GM12875 (cell line): Measurements from ENCODE around the gene BLID.

Source experiments
- H3K4me3 ChIP-seq: one replicate; pipeline ENCODE4 v1.5.1; 2011; ENCODE audit warnings: low read depth, low read length, control low read depth
- TF ChIP-seq, protein P1 (sequence below): IDR thresholded peaks from 2 replicates; pipeline ENCODE4 v1.5.1; 2011; ENCODE audit warnings: low read depth, mild to moderate bottlenecking, control low read depth, inconsistent platforms, low read length, moderate library complexity, borderline replicate concordance; ENCODE audit not compliant: insufficient read depth

BLID gene

GRCh38 chr11:122082205-122082604 lies 33.8 kb downstream of the BLID start:
- H3K4me3 ChIP-seq = no peak overlapping the region
- TF ChIP-seq, protein P1, sequence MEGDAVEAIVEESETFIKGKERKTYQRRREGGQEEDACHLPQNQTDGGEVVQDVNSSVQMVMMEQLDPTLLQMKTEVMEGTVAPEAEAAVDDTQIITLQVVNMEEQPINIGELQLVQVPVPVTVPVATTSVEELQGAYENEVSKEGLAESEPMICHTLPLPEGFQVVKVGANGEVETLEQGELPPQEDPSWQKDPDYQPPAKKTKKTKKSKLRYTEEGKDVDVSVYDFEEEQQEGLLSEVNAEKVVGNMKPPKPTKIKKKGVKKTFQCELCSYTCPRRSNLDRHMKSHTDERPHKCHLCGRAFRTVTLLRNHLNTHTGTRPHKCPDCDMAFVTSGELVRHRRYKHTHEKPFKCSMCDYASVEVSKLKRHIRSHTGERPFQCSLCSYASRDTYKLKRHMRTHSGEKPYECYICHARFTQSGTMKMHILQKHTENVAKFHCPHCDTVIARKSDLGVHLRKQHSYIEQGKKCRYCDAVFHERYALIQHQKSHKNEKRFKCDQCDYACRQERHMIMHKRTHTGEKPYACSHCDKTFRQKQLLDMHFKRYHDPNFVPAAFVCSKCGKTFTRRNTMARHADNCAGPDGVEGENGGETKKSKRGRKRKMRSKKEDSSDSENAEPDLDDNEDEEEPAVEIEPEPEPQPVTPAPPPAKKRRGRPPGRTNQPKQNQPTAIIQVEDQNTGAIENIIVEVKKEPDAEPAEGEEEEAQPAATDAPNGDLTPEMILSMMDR = no peak

DNA sequence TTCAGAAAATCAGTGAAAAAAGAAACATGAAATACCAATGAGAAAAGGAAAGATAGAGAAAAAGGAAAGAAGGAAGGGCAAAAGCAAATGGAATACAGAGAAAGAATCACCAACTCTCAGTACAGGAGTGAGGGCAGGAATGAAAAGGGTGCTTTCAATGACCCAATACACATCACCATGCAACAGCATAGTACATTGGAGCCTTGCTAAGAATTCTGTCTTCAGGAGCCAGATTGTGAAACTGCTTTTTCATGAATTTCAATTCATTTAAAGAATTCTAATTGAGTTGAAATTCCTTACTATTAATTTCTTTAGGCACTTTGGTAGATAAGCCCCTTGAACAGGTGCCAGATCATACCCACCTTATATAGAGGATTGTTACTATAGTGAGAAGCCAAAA lies 34.9 kb downstream of the BLID start:
- H3K4me3 ChIP-seq = no peak overlapping the region
- TF ChIP-seq, protein P1 = no peak

- TF ChIP-seq, protein P1 = no peak
Measured at GRCh38 chr11:122077459-122077858, 38.6 kb downstream of the BLID start.

GRCh38 chr11:122076512-122077120 lies 39.4 kb downstream of the BLID start:
- H3K4me3 ChIP-seq = no peak overlapping the region
- TF ChIP-seq, protein P1 = no peak

More at GRCh38 chr11:122077459-122077858, 38.6 kb downstream of the BLID start:
- no peak overlapping the region for H3K4me3 ChIP-seq

GRCh38 chr11:122075016-122075415 lies 41.0 kb downstream of the BLID start:
- no peak overlapping the region for H3K4me3 ChIP-seq
- TF ChIP-seq, protein P1 = no peak

GRCh38 chr11:122074022-122074421 lies 42.0 kb downstream of the BLID start:
- TF ChIP-seq, protein P1 = no peak
- no peak overlapping the region for H3K4me3 ChIP-seq

GRCh38 chr11:122071709-122072202 lies 44.3 kb downstream of the BLID start:
- H3K4me3 ChIP-seq = no peak overlapping the region
- TF ChIP-seq, protein P1 = no peak
